ENCODE data around the gene PRR33.

The PRR33 gene

GRCh38 chr11:1927848-1928469 is 36.3 kb upstream of the PRR33 start:
- DNase-seq, result no peak

- no peak for DNase-seq
Measured at GRCh38 chr11:1927026-1927847, 35.5 kb upstream of the PRR33 start.

- DNase-seq, result no peak
Measured at GRCh38 chr11:1926156-1927025, 34.7 kb upstream of the PRR33 start.

DNA sequence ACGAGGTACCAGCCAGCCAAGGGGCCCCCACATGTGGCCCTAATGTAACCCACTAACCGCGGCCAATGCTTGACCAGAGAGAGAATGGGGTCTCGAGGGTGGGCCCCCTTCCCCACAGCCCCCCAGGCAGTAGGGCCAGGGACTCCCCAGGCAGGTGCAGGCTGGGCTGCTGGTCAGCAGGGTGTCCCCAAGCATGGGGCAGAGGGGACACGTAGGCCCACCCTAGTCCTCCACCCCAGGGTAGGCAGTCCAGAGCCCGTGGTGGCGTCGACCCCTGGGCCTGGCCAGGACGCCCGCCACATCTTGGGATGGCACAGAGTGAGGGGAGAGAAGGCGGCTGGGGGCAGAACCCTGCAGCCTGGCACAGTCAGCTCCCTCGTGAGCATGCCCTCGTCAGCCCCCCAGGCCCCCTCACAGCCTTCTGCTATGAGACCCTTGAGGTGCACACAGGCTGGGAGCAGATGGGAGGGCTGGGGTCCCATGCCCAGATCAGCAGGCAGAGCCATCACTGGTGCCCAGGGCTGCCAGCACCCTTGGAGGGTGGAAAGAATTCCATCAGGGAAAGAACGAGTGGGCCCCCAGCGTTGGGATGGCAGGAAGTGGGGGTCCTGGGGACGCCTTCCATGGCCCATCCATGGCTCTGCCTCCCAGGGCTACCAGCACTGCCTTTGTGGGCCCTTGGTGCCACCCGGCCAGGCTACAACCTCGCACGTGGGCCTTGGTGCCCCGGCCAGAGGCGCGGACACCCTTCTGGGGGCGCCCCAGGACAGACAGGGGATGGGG is 33.9 kb upstream of the PRR33 start:
- DNase-seq, result no peak

DNA sequence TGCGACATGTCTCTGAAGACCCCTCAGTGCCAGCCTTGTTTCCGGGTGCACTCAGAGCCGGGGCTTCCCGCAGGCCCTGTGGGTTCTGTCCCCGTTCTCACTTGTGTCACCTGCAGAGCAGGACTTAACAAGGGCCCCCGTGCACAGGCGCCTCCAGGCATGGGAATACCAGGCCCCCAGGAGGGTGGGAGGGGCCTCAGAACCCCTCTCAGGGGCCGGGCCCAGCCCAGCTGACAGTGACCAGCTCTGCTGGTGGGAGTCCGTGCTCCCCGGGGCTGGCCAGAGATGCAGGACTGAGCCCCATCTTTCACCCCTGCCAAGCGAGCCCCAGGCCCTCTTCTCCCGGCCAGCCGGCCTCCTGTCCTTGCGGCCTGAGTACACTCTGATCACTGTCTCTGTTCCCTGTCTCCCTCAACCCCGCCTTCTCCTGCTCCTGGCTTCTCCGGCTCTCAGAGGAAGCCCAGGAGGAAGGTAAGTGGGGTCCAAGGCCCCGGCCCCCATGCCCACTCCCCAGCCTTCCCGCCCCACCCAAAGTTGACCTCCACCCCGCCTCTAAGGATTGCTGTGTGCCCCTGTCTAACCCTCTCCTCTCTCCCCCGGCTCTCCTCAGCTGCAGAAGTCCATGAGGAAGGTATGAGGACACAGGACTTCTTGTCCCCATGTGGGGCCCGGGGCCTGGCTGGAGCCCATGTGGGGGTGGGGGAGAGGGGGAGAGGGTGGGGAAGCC is 33.1 kb upstream of the PRR33 start:
- DNase-seq, result no peak

GRCh38 chr11:1924181-1924580 is 32.5 kb upstream of the PRR33 start:
- DNase-seq, result no peak

DNA sequence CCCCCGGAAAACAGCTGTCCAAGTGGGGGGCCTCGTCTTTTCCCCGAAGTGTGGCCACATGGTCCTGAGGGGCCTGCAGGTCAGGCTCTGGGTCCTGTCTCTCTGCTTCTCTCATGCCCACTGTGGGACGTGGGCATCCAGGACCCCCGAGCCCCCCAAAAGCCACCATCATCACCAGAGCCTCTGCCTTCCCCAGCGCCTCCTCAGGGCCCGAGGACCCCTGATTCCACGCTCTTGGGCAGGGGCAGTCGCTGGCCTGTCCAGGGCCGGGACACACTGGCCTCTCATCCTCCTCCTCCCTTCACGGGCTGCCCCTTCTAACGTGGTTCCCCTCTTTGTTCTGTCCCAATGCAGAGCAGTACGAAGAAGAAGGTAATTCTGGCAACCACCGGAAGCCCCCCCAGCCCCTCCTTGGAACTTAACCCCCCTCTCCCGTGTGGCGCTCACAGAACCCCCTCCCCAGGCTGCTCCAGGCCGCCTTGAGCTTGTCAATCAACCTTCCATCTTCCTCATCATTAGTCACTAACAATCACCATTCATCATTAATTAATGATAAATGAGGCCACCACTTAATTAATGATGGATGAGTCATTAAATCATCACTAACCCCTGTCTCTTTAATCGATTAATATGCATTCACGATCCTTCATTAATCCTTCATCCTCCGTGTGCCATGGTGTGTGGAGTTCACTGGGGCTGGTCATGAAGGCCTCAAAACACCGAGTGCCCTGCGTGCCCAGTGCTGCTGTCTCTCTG is 31.7 kb upstream of the PRR33 start:
- no peak for DNase-seq

GRCh38 chr11:1922481-1923081 is 30.9 kb upstream of the PRR33 start:
- no peak for DNase-seq

GRCh38 chr11:1921574-1922141 is 30.0 kb upstream of the PRR33 start:
- DNase-seq, result no peak

GRCh38 chr11:1920909-1921573 is 29.3 kb upstream of the PRR33 start:
- no peak for DNase-seq

DNA sequence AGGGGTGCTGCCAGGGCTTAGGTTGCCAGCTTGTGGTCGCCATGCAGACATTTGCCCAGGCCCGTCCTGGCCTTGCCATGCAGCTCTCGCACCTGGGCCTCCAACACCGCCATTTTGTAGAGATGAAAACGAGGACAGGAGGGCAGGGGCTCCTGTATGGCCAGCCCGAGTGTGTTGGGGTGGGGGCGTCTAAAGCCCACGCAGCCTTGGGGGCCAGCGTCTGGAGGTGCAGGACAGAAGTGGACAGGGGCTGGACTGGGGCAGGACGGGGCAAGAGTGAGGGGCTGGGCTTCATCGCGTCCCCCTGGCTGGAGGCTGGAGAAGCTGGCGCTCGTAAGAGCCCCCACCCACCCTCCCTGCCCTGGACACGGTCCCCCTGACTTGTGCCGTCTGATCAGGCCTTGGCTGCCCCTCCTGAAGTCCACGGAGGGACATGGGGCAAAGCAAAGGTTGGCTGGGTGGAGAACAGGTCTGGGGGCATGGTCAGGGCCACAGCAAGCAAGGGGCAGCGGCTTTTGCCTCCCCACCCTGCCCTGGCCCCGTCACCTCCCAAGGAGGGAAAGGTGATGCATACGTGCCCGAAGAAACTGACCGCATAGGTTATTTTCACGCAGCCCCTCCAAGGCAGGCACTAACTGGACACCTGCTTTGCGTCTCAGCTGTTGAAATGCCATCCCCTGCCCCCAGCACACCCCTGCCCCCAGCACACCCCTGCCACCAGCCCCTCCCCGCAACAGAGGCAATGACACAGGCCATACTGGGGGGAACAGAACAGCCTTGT is 28.6 kb upstream of the PRR33 start:
- DNase-seq, result no peak

GRCh38 chr11:1919391-1920127 is 27.9 kb upstream of the PRR33 start, which contains the start of gene TNNT3:
Gene TNNT3 (plus strand): TSS chr11:1919703. CDS start chr11:1922875, 3,172 bp downstream.
- DNase-seq, result no peak

DNA sequence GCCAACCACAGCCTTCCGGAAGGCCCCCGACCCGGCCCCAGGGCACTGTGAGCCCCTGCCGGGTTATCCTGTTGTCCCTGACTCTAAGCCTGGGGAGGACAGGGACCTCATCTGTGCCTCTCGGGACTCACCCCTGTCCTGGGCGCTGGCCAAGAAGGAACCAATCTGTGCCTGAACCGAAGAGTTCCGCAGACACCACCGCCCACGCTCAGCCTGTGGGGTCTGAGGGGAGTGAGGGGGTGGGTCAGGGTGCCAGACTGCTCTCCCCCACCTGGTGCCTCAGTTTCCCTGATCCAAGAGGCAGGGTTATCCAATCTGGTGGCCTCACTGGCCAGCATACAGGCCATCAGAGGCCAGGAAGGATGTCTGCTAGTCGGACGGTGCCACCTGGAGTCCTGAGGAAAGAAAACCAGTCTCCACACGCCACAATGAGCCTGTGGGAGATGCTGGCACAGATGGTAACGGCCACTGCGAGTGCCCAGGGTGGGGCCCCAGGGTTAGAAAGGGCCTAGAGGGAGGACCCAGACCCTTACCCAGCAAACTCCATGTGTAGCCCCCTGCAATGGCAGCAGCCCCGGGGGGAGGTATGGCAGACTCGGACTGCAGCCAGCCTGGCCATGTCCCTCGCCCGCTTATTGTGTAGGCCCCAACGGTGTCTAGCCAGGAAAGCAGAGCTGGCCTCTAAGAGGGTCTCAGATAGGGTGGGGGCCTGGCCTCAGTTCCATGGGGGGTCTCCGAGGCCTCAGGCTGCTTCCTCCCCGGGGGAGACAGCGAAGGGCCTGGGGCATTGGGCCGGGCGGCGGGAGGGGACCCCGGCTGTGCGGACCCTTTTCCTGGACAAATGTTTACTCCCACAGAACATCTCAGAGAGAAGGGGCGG is 27.0 kb upstream of the PRR33 start:
- no peak for DNase-seq

- DNase-seq, result no peak
Measured at GRCh38 chr11:1917523-1918435, 26.1 kb upstream of the PRR33 start.

- DNase-seq, result no peak
Measured at GRCh38 chr11:1916986-1917522, 25.4 kb upstream of the PRR33 start.
